ENCODE data around the gene CACNB3. TPM values are rescaled to one million over a fixed set of nuclear protein-coding genes. Genes with fewer than 3 reads are reported as not detected.
A peak's percentile ranks its signal among the peaks of the same experiment; 100 is the strongest.

CACNB3 gene
- total RNA-seq, 1 donor from 2014 or later = 5.9 TPM

DNA sequence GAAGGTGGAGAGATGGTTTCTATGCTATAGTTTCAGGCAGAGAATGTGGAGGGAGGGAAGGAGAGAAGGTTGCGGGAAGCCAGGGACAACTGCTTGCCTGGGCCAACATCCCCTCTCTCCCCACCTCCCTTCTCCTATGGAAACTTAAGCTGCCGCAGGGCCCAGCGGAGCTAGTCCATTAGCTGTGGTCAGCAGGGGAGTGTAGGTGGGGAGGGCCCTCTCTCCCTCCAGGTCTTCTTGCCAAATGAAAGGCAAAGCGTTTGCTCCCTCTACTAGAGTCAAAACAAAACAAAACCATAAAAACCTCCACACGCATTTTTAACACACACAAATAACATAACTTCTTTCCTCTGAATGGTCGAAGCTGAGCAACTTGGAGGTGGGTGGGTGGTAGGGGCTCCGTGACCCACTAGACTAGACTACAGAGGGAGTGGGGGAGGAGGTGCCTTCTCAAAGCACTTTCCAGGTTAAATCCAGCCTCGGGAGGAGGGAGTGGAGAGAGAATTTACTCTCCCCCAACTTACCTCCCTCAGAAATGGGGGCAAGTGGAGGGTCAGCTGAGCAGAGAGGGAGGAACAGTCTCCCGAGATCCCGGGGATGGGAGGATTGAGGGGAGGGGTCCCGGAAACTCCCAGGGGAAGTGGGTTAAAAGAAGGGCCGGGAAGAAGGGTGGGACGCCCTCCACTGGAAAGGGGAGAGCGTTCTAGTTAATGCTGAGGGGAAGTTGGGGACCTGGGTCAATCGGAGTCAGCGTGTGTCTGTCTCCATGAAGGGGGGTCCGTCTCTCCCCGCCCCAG lies 4.6 kb upstream of the CACNB3 start:
- intact Hi-C loops (cut with DNase I) = no loop called here
- ATAC-seq (ENCODE audit: poor library complexity) (no peak), DNase-seq (no peak)

DNA sequence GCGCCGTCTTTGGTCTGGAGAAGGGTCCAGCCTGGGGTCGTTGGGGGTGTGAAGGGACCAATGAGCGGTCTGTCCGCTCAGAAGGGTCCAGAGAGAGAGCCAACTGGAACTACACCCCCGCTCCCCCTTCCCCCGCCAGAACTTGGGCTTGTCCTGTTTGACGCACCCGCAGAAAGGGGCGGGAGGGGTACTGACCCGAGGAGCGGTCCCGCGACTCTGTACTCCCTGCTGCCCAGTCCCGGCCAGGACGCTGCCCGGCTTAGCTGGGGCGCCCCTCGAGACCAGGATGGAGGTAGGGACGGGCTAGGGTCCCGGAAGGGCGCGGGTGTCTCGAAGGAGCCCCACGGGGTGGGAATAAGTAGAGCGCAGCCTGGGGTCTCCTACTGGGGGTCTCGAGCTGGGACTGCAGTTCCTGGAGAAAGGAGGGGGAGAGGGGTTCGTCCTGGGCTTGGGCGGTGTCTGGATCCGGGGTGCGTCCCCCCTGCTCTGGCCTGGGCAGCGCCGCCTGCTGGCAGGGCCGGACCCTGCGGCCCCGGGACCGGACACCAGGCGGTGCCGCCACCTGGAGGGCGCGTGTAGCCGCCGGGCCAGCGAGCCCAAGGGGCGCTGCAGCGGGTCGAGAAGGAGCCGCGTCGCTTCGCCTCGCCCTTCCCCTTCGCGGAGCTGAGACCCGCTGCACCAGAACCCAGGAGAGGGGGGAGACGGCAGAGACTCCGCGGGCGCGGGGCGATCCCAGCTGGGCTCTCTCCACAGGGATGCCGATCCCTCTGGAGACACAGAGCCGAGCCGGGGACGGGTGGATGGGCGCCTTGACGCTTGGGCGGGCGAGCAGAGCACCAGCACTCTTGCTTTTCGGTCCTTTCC lies 3.8 kb upstream of the CACNB3 start:
- DNase-seq (peak; percentile 93), ATAC-seq (ENCODE audit: poor library complexity) (peak; percentile 93)
- intact Hi-C loops (cut with DNase I) = no loop called here

DNA sequence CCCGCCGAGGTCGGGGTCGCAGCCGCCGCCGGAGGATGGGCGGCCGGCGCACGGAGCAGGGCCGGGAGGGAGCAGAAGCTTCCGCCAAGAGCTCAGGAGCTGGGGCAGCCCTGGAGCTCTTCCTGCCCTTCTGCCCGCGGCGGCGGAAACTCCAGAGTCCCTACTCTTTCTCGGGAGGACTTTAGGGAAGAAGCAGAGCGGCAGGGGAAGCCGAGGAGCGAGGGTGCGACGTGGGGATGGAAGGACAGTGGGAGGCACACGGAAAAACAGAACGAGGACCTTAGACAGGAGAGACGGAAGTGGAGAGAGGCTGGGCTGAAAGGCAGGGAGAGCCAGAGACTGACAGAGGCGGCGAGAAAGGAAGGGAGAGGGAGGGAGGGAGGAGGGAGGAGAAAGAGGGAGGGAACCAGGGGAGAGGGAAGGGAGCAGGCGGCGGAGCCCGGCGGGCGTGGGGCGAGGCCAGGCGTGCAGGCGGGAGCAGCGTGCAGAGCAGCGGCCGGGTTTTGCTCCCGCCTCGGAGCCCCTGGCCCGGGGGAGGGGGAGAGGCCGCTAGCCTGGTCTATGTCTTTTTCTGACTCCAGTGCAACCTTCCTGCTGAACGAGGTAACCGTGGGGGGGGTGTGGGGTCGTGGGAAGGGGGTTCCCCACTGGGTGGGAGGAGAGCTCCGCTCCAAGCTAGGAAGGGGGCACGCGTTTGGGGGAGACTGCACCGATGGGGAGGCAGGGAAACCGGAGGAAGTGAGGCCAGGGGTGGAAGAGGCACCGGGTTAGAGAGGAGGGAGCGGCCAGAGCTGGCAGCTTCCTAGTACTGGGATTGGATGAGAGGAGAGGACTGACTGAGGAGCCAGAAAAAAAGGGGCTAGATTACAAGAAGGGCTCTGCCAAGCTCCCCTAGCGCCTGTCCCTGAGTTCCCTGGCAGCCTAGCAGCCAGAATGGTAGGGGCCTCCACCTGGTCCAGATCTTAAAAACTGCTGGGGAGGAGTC lies 2.9 kb upstream of the CACNB3 start:
- peak; percentile 86 for ATAC-seq (ENCODE audit: poor library complexity)
- intact Hi-C loops (cut with DNase I) = no loop called here
- DNase-seq = peak; percentile 84

DNA sequence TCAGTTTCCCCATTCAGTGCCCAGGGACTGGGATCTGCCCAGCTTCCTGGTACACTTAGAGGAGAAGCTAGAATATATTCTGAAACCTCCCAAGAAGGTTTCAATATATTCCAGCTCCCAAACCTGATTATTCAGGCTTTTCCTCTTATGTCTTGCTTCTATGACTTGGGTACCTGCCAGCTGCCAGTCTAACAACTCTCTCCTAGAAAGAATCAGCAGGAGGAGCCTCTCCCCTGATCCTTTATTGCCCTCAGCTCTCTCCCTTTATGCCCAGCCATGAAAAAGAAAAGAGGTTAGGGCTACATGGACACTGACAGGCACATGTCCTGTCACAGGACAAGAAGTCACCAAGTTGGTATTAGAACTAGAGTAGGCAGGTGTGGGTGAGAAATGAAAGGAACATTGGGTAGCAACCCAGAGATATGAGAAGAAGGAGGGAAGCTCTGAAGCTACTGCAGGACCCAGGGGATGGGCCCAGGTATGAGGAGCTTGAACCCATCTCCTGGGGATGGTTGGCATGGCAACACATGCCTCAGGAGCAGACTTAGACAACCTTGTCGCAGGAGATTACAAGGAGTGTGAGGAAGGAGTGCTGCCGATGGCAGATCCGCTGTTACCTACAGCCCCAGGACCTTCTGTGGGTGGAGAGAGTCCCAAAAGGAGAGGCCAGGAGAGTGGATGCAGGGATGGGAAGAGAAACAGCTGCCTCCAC lies 2.0 kb upstream of the CACNB3 start:
- ATAC-seq (ENCODE audit: poor library complexity) (no peak), DNase-seq (no peak)
- intact Hi-C loops (cut with DNase I) = no loop called here

DNA sequence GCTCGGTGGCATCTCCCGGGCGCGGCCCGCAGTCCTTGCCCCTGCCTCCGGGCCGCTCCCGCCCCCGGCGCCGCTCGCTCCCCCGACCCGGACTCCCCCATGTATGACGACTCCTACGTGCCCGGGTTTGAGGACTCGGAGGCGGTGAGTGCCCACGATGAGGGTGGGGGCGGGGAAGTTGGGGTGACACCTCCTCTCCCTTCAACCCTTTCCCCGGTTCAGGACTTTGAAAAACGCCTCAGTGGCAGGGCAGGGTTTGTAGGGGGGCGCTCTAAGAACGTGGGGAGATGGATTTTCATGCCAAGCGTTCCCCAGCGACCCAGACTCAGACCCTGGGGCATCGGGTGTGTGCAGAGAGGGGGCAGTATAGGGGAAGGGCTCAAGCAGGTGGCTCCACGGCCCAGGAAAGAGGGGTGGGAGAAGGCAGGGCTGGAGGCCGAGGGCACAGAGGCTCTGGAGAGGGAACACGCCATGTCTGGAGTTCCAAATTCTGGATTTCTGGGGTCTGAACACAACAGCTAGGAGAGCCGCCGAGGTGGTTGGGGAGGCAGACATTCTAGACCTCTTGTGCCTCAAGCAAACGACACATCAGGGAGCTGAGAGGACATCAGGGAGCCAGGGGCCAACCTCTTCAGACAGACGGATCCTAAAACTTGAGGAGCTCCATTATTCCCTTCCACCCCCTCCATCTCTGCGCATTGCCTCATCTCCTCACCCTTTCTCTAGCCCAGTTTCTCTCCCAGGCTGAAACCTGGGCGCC lies 715 bp downstream of the CACNB3 start:
- DNase-seq (no peak), ATAC-seq (ENCODE audit: poor library complexity) (no peak)
- intact Hi-C loops (cut with DNase I) = no loop called here

DNA sequence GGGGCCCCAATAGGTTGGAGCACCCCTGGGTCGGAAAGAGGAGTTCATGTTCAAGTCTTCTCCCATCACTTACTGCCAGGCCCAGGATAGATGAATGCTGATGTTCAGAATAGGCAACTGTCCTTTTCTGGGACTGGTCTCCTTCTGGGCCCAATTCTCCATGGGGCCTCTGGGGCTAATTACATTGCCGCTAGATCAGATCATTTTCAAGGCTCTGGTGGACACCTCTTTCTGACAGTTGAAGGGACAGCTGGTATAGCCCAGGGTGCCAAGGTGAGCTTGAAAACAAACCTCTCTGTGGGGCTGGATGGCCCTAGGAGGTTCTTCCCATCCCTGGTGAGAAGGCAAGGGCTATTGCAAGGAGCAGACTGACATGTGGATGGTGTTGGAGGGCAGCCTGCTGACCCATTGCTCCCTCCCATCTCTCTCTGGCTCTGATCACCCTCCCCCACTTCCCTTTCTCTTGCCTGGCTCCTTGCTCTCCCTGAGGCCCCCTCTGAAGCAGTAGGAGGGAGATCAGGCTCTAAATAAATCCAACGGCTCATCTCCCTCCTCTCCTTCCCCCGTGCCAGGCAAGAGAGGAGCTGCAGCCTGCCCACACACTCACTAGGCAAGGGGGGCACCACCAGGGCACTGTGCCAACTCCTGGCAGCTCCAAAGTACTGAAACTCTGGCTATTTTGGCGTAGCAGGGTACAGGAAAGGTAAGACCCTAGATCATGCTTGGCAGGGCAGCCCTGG lies 1.9 kb downstream of the CACNB3 start:
- DNase-seq (no peak), ATAC-seq (ENCODE audit: poor library complexity) (no peak)
- intact Hi-C loops (cut with DNase I) = no loop called here

DNA sequence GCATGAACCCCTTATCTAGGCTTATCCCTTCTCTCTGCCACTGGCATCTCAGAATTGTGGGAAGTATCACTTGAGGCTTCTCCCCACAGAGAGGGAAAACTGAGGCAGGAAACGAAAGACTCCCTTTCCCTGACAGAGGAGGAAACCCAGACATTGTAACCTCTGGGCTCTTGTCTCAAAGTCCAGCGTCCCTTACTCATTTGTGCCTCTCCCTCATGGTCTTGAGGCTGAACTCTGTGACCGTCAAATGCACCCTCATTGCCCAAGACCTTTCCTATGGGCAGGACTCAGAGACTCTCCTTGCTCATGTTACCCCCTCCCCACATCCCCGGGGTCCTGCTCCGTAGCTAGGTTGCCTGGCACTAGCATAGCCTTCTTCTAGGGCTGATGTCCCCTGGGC lies 3.8 kb downstream of the CACNB3 start:
- no peak for ATAC-seq (ENCODE audit: poor library complexity)
- DNase-seq = no peak
- intact Hi-C loops (cut with DNase I) = no loop called here

DNA sequence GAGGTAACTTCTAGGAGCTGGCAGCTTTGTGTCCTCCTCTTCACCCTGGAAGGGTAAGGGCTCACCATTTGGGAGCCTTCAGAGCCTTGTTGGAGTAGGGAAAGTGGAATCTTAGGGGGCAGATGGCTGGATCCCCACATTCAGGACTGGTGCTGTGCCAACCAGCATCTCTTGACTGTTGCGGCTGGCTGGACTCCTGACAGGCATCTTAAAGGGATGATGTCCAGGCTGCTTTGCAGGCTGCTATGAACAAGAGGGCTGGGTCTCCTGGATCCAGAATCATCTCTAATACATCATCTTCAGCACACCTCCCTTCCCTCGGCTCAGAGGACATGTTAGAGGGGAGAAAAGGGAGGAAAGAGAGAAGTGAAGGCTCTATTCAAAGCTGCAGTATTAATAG lies 4.4 kb downstream of the CACNB3 start:
- intact Hi-C loops (cut with DNase I) = no loop called here
- no peak for DNase-seq
- ATAC-seq (ENCODE audit: poor library complexity) = no peak

DNA sequence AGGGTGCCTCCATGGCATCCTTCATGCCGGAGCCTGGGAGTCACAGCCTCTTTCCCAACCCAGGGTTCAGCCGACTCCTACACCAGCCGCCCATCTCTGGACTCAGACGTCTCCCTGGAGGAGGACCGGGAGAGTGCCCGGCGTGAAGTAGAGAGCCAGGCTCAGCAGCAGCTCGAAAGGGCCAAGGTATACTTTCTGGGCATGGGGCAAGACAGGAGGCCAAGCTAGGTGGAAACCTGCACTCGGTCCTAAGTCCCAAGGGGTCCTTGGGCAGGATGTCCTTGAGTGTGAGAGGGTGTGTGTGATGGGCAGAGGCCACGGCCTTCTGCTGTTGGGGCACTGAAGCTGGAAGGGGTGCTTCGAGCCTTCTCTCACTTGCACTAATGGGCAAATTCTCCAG lies 5.0 kb downstream of the CACNB3 start:
- ATAC-seq (ENCODE audit: poor library complexity) = no peak
- intact Hi-C loops (cut with DNase I) = no loop called here
- no peak for DNase-seq

DNA sequence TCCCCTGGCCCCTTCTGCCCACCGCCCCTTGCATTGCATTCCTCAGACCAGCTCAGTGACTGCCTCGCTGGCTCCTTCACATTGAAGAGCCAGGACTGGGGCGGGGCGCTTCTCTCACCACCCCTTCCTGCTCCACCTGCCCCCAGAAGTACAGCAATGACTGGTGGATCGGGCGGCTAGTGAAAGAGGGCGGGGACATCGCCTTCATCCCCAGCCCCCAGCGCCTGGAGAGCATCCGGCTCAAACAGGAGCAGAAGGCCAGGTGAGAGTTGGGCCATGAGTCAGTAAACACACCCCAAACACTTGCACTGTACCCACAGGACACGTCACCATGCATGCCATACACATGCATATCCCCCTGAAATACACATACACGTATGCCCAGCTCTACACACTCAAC lies 5.8 kb downstream of the CACNB3 start:
- intact Hi-C loops (cut with DNase I) = no loop called here
- ATAC-seq (ENCODE audit: poor library complexity) (no peak), DNase-seq (no peak)

DNA sequence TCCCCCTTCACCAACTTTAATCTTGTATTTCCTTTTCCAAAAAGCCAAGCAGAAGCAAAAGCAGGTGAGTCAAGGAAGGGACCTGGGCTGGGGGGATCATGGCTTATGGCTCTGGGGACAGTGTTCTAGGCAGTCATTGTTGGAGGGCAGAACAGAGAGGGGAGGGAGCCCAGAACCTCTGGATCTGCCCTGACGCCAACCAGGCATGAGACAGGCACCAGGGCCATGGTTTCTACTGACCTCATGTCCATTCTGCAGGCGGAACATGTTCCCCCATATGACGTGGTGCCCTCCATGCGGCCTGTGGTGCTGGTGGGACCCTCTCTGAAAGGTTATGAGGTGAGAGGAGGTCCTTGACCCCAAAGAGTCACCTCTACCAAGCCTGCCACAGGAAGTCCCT lies 6.6 kb downstream of the CACNB3 start:
- intact Hi-C loops (cut with DNase I) = no loop called here
- no peak for ATAC-seq (ENCODE audit: poor library complexity)
- DNase-seq = no peak

DNA sequence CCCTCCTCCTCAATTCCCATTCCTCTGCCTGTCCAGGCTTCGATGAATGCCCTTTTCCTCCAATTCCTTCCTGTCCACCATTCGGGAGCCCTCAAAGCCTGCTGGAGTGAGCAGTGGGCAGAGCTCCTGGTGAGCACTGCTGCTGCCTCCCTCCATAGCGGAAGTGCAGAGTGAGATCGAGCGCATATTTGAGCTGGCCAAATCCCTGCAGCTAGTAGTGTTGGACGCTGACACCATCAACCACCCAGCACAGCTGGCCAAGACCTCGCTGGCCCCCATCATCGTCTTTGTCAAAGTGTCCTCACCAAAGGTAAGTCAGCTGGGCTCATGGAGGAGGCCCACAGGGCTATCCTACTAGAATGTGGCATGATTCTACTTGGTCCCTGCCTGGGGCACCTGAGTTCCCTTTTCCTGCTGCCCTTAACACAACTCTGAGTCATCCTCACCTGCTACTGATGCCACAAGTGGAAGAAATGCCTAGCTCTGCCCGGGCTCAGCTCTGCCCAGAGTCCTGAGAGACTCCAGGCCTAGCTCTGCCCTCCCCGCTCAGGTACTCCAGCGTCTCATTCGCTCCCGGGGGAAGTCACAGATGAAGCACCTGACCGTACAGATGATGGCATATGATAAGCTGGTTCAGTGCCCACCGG lies 8.0 kb downstream of the CACNB3 start:
- DNase-seq (no peak), ATAC-seq (ENCODE audit: poor library complexity) (no peak)
- intact Hi-C loops (cut with DNase I) = no loop called here

DNA sequence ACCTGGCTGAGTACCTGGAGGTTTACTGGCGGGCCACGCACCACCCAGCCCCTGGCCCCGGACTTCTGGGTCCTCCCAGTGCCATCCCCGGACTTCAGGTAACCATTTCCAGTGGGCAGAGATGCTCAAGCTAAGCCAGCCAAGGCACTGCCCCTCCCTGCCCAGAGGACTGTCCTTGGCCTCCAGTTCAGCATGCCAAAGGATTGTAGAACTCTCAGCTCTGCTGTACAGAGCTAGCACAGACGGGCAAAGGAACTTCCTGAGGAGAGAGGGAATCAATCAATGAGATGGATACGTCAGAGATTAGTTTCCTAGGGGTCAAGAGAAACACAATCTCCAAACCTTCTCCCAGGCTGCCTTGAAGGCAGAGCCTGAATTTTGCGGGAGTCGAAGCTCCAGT lies 8.7 kb downstream of the CACNB3 start:
- no peak for DNase-seq
- intact Hi-C loops (cut with DNase I) = no loop called here
- no peak for ATAC-seq (ENCODE audit: poor library complexity)

DNA sequence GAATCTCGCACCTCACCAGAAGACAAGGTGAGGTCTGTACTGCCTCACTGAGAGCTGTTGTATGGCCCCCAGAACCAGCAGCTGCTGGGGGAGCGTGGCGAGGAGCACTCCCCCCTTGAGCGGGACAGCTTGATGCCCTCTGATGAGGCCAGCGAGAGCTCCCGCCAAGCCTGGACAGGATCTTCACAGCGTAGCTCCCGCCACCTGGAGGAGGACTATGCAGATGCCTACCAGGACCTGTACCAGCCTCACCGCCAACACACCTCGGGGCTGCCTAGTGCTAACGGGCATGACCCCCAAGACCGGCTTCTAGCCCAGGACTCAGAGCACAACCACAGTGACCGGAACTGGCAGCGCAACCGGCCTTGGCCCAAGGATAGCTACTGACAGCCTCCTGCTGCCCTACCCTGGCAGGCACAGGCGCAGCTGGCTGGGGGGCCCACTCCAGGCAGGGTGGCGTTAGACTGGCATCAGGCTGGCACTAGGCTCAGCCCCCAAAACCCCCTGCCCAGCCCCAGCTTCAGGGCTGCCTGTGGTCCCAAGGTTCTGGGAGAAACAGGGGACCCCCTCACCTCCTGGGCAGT lies 9.3 kb downstream of the CACNB3 start:
- DNase-seq = no peak
- ATAC-seq (ENCODE audit: poor library complexity) = no peak
- intact Hi-C loops (cut with DNase I) = no loop called here

DNA sequence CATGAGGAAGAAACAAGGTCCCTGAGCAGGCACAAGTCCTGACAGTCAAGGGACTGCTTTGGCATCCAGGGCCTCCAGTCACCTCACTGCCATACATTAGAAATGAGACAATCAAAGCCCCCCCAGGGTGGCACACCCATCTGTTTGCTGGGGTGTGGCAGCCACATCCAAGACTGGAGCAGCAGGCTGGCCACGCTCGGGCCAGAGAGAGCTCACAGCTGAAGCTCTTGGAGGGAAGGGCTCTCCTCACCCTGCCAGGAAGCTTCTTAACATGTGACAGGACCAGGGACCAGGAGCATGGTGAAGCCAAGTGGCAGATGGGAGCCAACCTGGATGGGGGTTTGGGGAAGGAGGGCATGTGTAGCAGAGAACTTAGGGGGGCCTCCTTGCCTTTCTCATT lies 10.0 kb downstream of the CACNB3 start:
- DNase-seq = no peak
- intact Hi-C loops (cut with DNase I) = no loop called here
- ATAC-seq (ENCODE audit: poor library complexity) = no peak

DNA sequence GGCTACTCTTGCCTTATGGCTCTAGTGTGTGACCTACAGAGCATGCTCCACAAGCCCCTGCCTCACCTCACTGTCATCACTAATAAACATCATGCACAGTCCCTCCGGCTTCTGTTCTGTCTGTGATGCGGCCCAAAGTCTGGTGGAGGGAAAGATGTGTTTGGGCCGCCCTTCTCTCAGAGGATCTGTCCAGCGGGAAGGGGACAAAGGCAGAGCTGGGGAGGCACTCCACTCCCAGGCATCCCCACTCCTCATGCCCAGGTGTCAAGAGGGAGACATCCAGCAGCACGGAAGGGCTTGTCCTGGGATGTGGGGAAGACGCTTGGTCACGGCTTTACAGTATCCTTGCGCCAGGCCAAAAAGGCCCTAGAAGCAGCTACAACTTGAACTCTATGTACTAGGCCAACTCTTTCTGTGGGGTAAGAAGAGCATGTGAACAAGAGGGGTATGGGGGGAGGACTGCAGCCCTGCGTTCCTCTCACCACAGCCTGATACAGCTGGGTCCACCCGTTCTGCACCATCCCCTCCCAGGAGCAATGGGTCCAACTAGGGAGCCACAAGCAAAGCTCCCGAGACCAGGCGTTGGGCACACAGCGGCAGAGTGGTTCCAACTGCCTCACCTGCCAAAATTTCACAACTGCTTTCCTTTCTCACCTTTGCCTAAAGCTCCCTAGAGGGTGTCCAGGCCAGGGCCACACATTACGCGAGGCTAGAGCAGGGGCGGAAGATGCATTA lies 10.7 kb downstream of the CACNB3 start:
- ATAC-seq (ENCODE audit: poor library complexity) (no peak), DNase-seq (no peak)
- intact Hi-C loops (cut with DNase I) = no loop called here
